HL-60 (cell line): ENCODE results near the gene ELAVL1.

ENCODE experiments used
- CTCF ChIP-seq: IDR thresholded peaks from one replicate; pipeline ENCODE4 v1.5.1; 2011; ENCODE audit warnings: low read length, control low read depth, inconsistent platforms; ENCODE audit not compliant: insufficient read depth
- POLR2AphosphoS5 ChIP-seq: IDR thresholded peaks from 2 replicates; pipeline ENCODE4 v1.6.1; 2012; ENCODE audit warnings: low read depth
- REST ChIP-seq: IDR thresholded peaks from 2 replicates; pipeline ENCODE4 v1.6.1; 2012; ENCODE audit warnings: low read depth; ENCODE audit not compliant: insufficient replicate concordance

- TF ChIP-seq CTCF = no peak
- TF ChIP-seq POLR2AphosphoS5 = peak; percentile 87
- TF ChIP-seq REST = peak; percentile 68
Observed at GRCh38 chr19:7943444-7944176, 61.8 kb downstream of the ELAVL1 start, which contains the start of gene TIMM44.
